Measurements from ENCODE around the gene FAM76B. TPM values are rescaled to one million over a fixed set of nuclear protein-coding genes. Genes with fewer than 3 reads are reported as not detected.

The FAM76B gene
- total and polyA plus RNA-seq, 2 of the 13 experiments (the other 11 are each of a cell fraction or from before 2014, with no cell fraction given) = 20.2 to 24.2 TPM

DNA sequence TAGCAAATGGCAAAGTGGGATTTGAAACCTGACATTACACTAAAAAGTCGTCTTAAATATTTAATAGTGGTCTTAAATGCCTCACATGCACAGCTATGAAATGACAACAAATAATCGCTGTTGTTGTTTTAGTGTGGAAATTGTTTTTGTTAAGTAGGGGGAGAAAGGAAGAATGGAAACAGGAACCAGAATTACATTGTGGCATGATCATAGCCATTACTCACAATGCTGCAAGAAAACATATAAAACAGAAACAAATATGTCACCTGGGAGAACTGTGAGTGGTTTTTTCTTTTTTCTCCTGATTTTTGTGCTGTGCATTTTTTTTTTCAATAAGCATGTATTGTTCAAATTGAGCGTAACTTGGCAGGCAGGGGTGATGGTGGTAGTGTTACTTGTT lies 22.9 kb downstream of the FAM76B start (continued):
- TF ChIP-seq SNAI1 (CRISPR knock-in tag; IDR thresholded peaks at IDR 0.05; ENCODE audit: borderline replicate concordance) (no peak), ZNF34 (CRISPR knock-in tag; IDR thresholded peaks at IDR 0.05; ENCODE audit: borderline replicate concordance) (no peak), SIN3B (IDR thresholded peaks at IDR 0.05; ENCODE audit: low read length) (no peak), ZNF160 (CRISPR knock-in tag; IDR thresholded peaks at IDR 0.05) (no peak), ZNF292 (CRISPR knock-in tag; IDR thresholded peaks at IDR 0.05; ENCODE audit: borderline replicate concordance, low read depth) (no peak), ZBTB21 (CRISPR knock-in tag; IDR thresholded peaks at IDR 0.05) (no peak), EP300 (IDR thresholded peaks at IDR 0.05; ENCODE audit: low read depth in 2 of 2, low read length in 2 of 2) (no peak), EP300 (CRISPR knock-in tag; IDR thresholded peaks at IDR 0.05; ENCODE audit: borderline replicate concordance) (no peak)
- TF ChIP-seq, protein P1, sequence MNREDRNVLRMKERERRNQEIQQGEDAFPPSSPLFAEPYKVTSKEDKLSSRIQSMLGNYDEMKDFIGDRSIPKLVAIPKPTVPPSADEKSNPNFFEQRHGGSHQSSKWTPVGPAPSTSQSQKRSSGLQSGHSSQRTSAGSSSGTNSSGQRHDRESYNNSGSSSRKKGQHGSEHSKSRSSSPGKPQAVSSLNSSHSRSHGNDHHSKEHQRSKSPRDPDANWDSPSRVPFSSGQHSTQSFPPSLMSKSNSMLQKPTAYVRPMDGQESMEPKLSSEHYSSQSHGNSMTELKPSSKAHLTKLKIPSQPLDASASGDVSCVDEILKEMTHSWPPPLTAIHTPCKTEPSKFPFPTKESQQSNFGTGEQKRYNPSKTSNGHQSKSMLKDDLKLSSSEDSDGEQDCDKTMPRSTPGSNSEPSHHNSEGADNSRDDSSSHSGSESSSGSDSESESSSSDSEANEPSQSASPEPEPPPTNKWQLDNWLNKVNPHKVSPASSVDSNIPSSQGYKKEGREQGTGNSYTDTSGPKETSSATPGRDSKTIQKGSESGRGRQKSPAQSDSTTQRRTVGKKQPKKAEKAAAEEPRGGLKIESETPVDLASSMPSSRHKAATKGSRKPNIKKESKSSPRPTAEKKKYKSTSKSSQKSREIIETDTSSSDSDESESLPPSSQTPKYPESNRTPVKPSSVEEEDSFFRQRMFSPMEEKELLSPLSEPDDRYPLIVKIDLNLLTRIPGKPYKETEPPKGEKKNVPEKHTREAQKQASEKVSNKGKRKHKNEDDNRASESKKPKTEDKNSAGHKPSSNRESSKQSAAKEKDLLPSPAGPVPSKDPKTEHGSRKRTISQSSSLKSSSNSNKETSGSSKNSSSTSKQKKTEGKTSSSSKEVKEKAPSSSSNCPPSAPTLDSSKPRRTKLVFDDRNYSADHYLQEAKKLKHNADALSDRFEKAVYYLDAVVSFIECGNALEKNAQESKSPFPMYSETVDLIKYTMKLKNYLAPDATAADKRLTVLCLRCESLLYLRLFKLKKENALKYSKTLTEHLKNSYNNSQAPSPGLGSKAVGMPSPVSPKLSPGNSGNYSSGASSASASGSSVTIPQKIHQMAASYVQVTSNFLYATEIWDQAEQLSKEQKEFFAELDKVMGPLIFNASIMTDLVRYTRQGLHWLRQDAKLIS (CRISPR knock-in tag; IDR thresholded peaks at IDR 0.05) = no peak
- TF ChIP-seq, protein P2, sequence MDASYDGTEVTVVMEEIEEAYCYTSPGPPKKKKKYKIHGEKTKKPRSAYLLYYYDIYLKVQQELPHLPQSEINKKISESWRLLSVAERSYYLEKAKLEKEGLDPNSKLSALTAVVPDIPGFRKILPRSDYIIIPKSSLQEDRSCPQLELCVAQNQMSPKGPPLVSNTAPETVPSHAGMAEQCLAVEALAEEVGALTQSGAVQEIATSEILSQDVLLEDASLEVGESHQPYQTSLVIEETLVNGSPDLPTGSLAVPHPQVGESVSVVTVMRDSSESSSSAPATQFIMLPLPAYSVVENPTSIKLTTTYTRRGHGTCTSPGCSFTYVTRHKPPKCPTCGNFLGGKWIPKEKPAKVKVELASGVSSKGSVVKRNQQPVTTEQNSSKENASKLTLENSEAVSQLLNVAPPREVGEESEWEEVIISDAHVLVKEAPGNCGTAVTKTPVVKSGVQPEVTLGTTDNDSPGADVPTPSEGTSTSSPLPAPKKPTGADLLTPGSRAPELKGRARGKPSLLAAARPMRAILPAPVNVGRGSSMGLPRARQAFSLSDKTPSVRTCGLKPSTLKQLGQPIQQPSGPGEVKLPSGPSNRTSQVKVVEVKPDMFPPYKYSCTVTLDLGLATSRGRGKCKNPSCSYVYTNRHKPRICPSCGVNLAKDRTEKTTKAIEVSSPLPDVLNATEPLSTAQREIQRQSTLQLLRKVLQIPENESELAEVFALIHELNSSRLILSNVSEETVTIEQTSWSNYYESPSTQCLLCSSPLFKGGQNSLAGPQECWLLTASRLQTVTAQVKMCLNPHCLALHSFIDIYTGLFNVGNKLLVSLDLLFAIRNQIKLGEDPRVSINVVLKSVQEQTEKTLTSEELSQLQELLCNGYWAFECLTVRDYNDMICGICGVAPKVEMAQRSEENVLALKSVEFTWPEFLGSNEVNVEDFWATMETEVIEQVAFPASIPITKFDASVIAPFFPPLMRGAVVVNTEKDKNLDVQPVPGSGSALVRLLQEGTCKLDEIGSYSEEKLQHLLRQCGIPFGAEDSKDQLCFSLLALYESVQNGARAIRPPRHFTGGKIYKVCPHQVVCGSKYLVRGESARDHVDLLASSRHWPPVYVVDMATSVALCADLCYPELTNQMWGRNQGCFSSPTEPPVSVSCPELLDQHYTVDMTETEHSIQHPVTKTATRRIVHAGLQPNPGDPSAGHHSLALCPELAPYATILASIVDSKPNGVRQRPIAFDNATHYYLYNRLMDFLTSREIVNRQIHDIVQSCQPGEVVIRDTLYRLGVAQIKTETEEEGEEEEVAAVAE (CRISPR knock-in tag; IDR thresholded peaks at IDR 0.05; ENCODE audit: borderline replicate concordance) = no peak
- TF ChIP-seq, protein P3, sequence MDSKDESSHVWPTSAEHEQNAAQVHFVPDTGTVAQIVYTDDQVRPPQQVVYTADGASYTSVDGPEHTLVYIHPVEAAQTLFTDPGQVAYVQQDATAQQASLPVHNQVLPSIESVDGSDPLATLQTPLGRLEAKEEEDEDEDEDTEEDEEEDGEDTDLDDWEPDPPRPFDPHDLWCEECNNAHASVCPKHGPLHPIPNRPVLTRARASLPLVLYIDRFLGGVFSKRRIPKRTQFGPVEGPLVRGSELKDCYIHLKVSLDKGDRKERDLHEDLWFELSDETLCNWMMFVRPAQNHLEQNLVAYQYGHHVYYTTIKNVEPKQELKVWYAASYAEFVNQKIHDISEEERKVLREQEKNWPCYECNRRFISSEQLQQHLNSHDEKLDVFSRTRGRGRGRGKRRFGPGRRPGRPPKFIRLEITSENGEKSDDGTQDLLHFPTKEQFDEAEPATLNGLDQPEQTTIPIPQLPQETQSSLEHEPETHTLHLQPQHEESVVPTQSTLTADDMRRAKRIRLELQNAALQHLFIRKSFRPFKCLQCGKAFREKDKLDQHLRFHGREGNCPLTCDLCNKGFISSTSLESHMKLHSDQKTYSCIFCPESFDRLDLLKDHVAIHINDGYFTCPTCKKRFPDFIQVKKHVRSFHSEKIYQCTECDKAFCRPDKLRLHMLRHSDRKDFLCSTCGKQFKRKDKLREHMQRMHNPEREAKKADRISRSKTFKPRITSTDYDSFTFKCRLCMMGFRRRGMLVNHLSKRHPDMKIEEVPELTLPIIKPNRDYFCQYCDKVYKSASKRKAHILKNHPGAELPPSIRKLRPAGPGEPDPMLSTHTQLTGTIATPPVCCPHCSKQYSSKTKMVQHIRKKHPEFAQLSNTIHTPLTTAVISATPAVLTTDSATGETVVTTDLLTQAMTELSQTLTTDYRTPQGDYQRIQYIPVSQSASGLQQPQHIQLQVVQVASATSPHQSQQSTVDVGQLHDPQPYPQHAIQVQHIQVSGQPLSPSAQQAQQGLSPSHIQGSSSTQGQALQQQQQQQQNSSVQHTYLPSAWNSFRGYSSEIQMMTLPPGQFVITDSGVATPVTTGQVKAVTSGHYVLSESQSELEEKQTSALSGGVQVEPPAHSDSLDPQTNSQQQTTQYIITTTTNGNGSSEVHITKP (CRISPR knock-in tag; IDR thresholded peaks at IDR 0.05; ENCODE audit: low read depth) = no peak
